Mononuclear cell (primary cell): Measurements from ENCODE around the gene LGALS9B. TPM values are rescaled to one million over a fixed set of nuclear protein-coding genes. Genes with fewer than 3 reads are reported as not detected.
"Not testable (repeated sequence)": the region's sequence is repeated elsewhere in the genome, so short reads cannot be mapped to it uniquely, and the experiment has no call there.

ENCODE experiments used
- H3K27me3 ChIP-seq: 2 replicates; pipeline ENCODE4 v1.6.0; 2011; ENCODE audit warnings: low read length, control low read depth; ENCODE audit not compliant: insufficient read depth
- H3K4me1 ChIP-seq: 2 replicates; pipeline ENCODE4 v1.5.1; 2011; ENCODE audit warnings: mild to moderate bottlenecking, low read length, control low read depth; ENCODE audit not compliant: insufficient read depth
- H3K4me3 ChIP-seq: 2 replicates; pipeline ENCODE4 v1.5.1; 2011; ENCODE audit warnings: mild to moderate bottlenecking, low read length, moderate library complexity
- H3K9me3 ChIP-seq: 2 replicates; pipeline ENCODE4 v1.5.1; 2011; ENCODE audit warnings: low read depth, mild to moderate bottlenecking, control low read depth, low read length
- total RNA-seq: library from RNA; depleted of rRNA; stranded (reverse); fragments of >200 nt; gene quantifications from one replicate; pipeline ENCODE4 v1.2.3, GENCODE V29; 2012

LGALS9B gene
- total RNA-seq, 1 donor, result 0.52 TPM

DNA sequence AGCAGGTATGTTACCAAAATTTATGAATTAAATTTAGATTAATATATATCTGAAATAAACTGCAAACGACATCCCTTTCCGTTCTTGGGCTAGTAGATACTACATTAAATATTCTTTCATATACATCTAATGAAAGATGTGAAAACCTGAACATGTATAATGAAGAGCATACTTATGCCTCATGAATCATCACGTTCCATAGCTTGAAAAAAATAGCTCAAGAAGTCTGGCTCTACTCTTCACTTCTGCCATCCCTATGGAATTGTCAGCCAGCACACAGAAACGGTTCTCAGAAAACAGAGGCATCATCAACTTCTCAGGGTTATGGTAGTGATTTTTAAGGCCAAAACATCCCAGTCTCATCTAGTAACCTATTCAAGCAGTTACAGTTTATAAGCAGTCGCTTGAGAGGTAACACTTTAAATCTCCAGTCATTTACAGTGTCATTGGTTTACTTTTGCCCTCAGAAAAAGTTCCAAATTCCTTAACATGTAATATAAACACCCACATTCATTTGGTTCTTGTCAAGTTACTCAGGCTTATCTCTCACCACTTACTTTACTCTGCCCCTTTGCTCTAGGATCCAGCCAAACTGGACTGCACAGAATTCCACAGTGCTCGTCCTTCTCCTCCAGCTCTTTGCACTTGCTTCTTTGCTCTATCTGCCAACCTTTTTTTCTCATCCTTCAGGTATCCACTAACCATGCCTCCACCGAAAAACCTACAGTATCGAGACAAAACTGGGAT lies 66.6 kb downstream of the LGALS9B start:
- H3K4me3 ChIP-seq, H3K27me3 ChIP-seq, H3K4me1 ChIP-seq, H3K9me3 ChIP-seq: not testable (repeated sequence)

Other genes with a start within 250 kb of the LGALS9B start
- gene CDRT15L2, start 112.2 kb upstream of the LGALS9B start, total RNA-seq, result not detected